RWPE2 (cell line): Measurements from ENCODE around the gene CHKB.

Experiments
- ATAC-seq: fragments of 200-7000 bp; cut with Tn5 transposase; 3 replicates; pipeline ENCODE4 v1.9.1; 2021; ENCODE audit warnings: low read depth
- DNase-seq: peaks from one replicate; pipeline ENCODE4 v3.0.0-alpha.2; 2020; ENCODE audit warnings: low spot score
- H3K27ac ChIP-seq: fragments of 450-650 bp; 2 replicates; pipeline ENCODE4 v1.5.1; 2017; ENCODE audit warnings: mild to moderate bottlenecking; ENCODE audit not compliant: poor library complexity, severe bottlenecking
- H3K27me3 ChIP-seq: fragments of 250-450 bp; sonication (Bioruptor Pico); 2 replicates; pipeline ENCODE4 v1.5.1; 2021; ENCODE audit warnings: mild to moderate bottlenecking, moderate library complexity; ENCODE audit not compliant: insufficient read depth, poor library complexity, severe bottlenecking
- H3K36me3 ChIP-seq: fragments of 250-450 bp; sonication (Bioruptor Pico); 2 replicates; pipeline ENCODE4 v1.5.1; 2020; ENCODE audit warnings: low read depth, mild to moderate bottlenecking, moderate library complexity
- H3K4me1 ChIP-seq: fragments of 250-450 bp; sonication (Bioruptor Pico); 2 replicates; pipeline ENCODE4 v1.5.1; 2021; ENCODE audit warnings: mild to moderate bottlenecking, moderate library complexity; ENCODE audit not compliant: insufficient read depth, poor library complexity, severe bottlenecking
- H3K4me3 ChIP-seq: fragments of 250-450 bp; sonication (Bioruptor Pico); 2 replicates; pipeline ENCODE4 v1.5.1; 2021; ENCODE audit warnings: mild to moderate bottlenecking, moderate library complexity; ENCODE audit not compliant: severe bottlenecking
- H3K9me3 ChIP-seq: fragments of 250-450 bp; sonication (Bioruptor Pico); 2 replicates; pipeline ENCODE4 v1.5.1; 2021; ENCODE audit warnings: mild to moderate bottlenecking, moderate library complexity; ENCODE audit not compliant: severe bottlenecking
- CTCF ChIP-seq: fragments of 450-650 bp; IDR thresholded peaks from one replicate; pipeline ENCODE4 v1.5.1; 2017; ENCODE audit warnings: mild to moderate bottlenecking, moderate library complexity; ENCODE audit not compliant: poor library complexity, severe bottlenecking

The CHKB gene

GRCh38 chr22:50624347-50625130 is 41.9 kb upstream of the CHKB start:
- no peak overlapping the region for H3K4me3 ChIP-seq
- ATAC-seq (no peak), DNase-seq (no peak)
- no peak overlapping the region for H3K27ac ChIP-seq
- H3K27me3 ChIP-seq: no peaks in the 10 kb centered on the region
- no peak for TF ChIP-seq CTCF
- H3K4me1 ChIP-seq: peaks cover 24% of the 10 kb centered on the region
- no peaks in the 10 kb centered on the region for H3K9me3 ChIP-seq
- no peaks in the 10 kb centered on the region for H3K36me3 ChIP-seq

- no peak overlapping the region for H3K4me3 ChIP-seq
- H3K36me3 ChIP-seq: no peaks in the 10 kb centered on the region
- H3K27me3 ChIP-seq: no peaks in the 10 kb centered on the region
- DNase-seq: peak; percentile 56
- ATAC-seq: peak; percentile 21; the same call in 1 of the 3 replicates
- peaks cover 24% of the 10 kb centered on the region for H3K4me1 ChIP-seq
- peak; percentile 3 for TF ChIP-seq CTCF
- H3K27ac ChIP-seq: peak overlapping the region; percentile 68
- H3K9me3 ChIP-seq: no peaks in the 10 kb centered on the region
These were observed 40.2 kb upstream of the CHKB start for GRCh38 chr22:50622723-50623327.

GRCh38 chr22:50621948-50622722 is 39.5 kb upstream of the CHKB start:
- Histone ChIP-seq H3K27me3 (no peaks in the 10 kb centered on the region), H3K36me3 (no peaks in the 10 kb centered on the region), H3K4me3 (peak overlapping the region; percentile 14), H3K4me1 (peaks cover 24% of the 10 kb centered on the region), H3K27ac (peak overlapping the region; percentile 68), H3K9me3 (no peaks in the 10 kb centered on the region)
- peak; percentile 47 for TF ChIP-seq CTCF
- DNase-seq (no peak), ATAC-seq (peak; percentile 8; the same call in 2 of the 3 replicates)

GRCh38 chr22:50621356-50621880 is 38.8 kb upstream of the CHKB start:
- no peaks in the 10 kb centered on the region for H3K9me3 ChIP-seq
- no peak for TF ChIP-seq CTCF
- H3K36me3 ChIP-seq: no peaks in the 10 kb centered on the region
- DNase-seq (no peak), ATAC-seq (peak; percentile 47)
- H3K4me1 ChIP-seq: peaks cover 24% of the 10 kb centered on the region
- H3K27me3 ChIP-seq: no peaks in the 10 kb centered on the region
- H3K4me3 ChIP-seq: peak overlapping the region; percentile 14
- H3K27ac ChIP-seq: peak overlapping the region; percentile 68
